Measurements from ENCODE around the gene PITRM1.

DNA sequence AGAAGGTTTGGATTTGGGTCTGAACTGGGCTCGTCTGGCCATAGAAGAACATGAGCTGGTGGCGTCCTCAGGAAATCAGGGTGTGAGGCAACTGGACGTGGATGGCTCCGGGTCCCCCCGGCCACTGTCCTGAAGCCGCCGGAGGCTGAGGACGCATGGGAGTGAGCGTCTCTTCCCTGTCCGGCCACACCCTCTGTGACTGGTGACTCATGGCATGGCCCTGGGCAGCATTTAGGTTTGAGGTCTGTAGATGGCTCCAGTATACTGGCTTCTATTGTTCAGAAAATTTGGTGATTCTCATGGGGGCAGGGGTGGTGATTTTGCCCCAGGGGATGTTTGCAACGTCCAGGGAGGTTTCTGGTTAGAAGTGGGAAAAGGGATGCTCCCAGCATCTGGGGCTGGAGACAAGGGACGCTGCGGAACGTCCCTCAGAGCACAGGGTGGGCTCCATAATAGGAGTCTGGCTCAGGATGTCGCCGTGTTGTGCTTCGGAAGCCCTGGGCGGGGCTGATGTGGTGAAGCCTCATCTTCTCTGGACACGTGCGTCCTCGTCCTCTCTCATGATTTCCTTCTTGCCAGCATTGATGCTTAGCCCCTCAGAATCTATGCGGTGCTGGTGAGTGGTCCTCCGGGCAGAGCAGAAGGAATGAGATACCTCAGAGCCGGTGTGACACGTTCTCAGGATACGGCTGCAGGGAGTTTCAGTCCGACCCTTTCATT is 49.9 kb downstream of the PITRM1 start:
- TF ChIP-seq, protein P1, sequence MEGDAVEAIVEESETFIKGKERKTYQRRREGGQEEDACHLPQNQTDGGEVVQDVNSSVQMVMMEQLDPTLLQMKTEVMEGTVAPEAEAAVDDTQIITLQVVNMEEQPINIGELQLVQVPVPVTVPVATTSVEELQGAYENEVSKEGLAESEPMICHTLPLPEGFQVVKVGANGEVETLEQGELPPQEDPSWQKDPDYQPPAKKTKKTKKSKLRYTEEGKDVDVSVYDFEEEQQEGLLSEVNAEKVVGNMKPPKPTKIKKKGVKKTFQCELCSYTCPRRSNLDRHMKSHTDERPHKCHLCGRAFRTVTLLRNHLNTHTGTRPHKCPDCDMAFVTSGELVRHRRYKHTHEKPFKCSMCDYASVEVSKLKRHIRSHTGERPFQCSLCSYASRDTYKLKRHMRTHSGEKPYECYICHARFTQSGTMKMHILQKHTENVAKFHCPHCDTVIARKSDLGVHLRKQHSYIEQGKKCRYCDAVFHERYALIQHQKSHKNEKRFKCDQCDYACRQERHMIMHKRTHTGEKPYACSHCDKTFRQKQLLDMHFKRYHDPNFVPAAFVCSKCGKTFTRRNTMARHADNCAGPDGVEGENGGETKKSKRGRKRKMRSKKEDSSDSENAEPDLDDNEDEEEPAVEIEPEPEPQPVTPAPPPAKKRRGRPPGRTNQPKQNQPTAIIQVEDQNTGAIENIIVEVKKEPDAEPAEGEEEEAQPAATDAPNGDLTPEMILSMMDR (IDR thresholded peaks at IDR 0.05), result no peak
- TF ChIP-seq POLR2A (IDR thresholded peaks at IDR 0.05), result no peak
